ENCODE data around the gene GJA9. TPM values are rescaled to one million over a fixed set of nuclear protein-coding genes. Genes with fewer than 3 reads are reported as not detected.

The GJA9 gene
- total RNA-seq, 1 donor: not detected

DNA sequence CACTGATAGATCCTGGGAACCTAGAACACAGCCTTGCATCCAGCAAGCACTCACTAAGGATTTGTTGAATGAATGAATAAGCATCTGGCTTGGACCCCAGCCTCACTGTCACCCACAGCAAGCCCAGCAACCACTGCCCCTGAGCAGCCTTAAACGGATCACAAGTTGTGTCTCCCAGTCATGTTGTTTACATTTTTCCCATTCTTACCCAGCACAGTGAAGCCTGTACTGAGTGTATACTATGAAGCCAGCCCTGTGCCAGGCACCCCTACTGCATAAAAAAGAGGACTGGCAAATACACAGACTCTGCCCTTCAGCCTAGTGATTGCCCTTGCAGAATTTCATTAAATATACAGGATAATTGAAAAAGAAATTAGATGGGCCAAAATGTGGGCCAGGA is 52.0 kb downstream of the GJA9 start:
- H3K36me3 ChIP-seq (ENCODE audit: insufficient read depth, low read length): no peaks in the 10 kb centered on the region
- no peak overlapping the region for H2AFZ ChIP-seq (ENCODE audit: low read length)
- H3K4me2 ChIP-seq (ENCODE audit: insufficient read depth, low read length): no peak overlapping the region
- H3K27ac ChIP-seq (ENCODE audit: low read depth, low read length): no peak overlapping the region
- TF ChIP-seq CTCF (IDR thresholded peaks at IDR 0.05; ENCODE audit: extremely low read depth, low read depth, low read length): no peak
- no peaks in the 10 kb centered on the region for H4K20me1 ChIP-seq (ENCODE audit: insufficient read depth, low read length)
- H3K4me3 ChIP-seq (ENCODE audit: insufficient read depth, low read length): no peak overlapping the region
- H3K27me3 ChIP-seq (ENCODE audit: insufficient read depth, low read length): peaks cover 45% of the 10 kb centered on the region
- no peaks in the 10 kb centered on the region for H3K4me1 ChIP-seq (ENCODE audit: insufficient read depth, low read length)
- H3K9me3 ChIP-seq (ENCODE audit: low read depth, low read length): no peaks in the 10 kb centered on the region
- H3K79me2 ChIP-seq (ENCODE audit: insufficient read depth, low read length): no peaks in the 10 kb centered on the region
- no peak for DNase-seq (ENCODE audit: insufficient read length, low spot score, missing footprints)

GRCh38 chr1:38827318-38827717 is 54.1 kb downstream of the GJA9 start:
- Histone ChIP-seq H3K9me3 (ENCODE audit: low read depth, low read length) (no peaks in the 10 kb centered on the region), H3K4me1 (ENCODE audit: insufficient read depth, low read length) (no peaks in the 10 kb centered on the region), H2AFZ (ENCODE audit: low read length) (no peak overlapping the region), H4K20me1 (ENCODE audit: insufficient read depth, low read length) (no peaks in the 10 kb centered on the region), H3K79me2 (ENCODE audit: insufficient read depth, low read length) (no peaks in the 10 kb centered on the region), H3K27me3 (ENCODE audit: insufficient read depth, low read length) (peaks cover 48% of the 10 kb centered on the region), H3K4me2 (ENCODE audit: insufficient read depth, low read length) (no peak overlapping the region), H3K36me3 (ENCODE audit: insufficient read depth, low read length) (no peaks in the 10 kb centered on the region), H3K4me3 (ENCODE audit: insufficient read depth, low read length) (no peak overlapping the region), H3K27ac (ENCODE audit: low read depth, low read length) (no peak overlapping the region)
- no peak for TF ChIP-seq CTCF (IDR thresholded peaks at IDR 0.05; ENCODE audit: extremely low read depth, low read depth, low read length)
- no peak for DNase-seq (ENCODE audit: insufficient read length, low spot score, missing footprints)

- Histone ChIP-seq H3K79me2 (ENCODE audit: insufficient read depth, low read length) (no peaks in the 10 kb centered on the region), H3K4me3 (ENCODE audit: insufficient read depth, low read length) (no peak overlapping the region), H4K20me1 (ENCODE audit: insufficient read depth, low read length) (no peaks in the 10 kb centered on the region), H3K9me3 (ENCODE audit: low read depth, low read length) (no peaks in the 10 kb centered on the region), H3K27me3 (ENCODE audit: insufficient read depth, low read length) (peaks cover 48% of the 10 kb centered on the region), H3K36me3 (ENCODE audit: insufficient read depth, low read length) (no peaks in the 10 kb centered on the region), H2AFZ (ENCODE audit: low read length) (no peak overlapping the region), H3K4me2 (ENCODE audit: insufficient read depth, low read length) (no peak overlapping the region), H3K27ac (ENCODE audit: low read depth, low read length) (no peak overlapping the region), H3K4me1 (ENCODE audit: insufficient read depth, low read length) (no peaks in the 10 kb centered on the region)
- TF ChIP-seq CTCF (IDR thresholded peaks at IDR 0.05; ENCODE audit: extremely low read depth, low read depth, low read length): no peak
- DNase-seq (ENCODE audit: insufficient read length, low spot score, missing footprints): no peak
Observed at GRCh38 chr1:38826886-38827285, 54.5 kb downstream of the GJA9 start.

DNA sequence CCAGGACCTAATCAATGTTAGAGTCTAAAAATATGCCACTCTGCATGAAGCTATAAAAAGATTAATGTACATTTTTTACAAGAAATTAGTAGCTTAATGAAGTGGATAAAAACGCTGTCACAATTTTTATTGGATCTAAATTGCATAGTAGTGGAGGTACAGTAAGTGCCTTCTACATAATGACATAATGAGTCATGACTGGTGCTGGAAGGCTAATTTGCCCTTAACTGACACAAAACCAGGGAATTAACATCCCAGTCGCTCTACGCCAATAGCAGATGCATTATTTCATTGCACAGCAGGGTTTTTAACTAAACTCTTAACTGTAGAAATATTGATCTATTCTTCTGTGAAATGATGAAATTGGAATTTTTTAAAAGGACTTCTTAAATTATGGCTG is 55.1 kb downstream of the GJA9 start:
- H2AFZ ChIP-seq (ENCODE audit: low read length): no peak overlapping the region

More for the DNA sequence above, 55.1 kb downstream of the GJA9 start:
- TF ChIP-seq CTCF (IDR thresholded peaks at IDR 0.05; ENCODE audit: extremely low read depth, low read depth, low read length): no peak
- Histone ChIP-seq H3K4me2 (ENCODE audit: insufficient read depth, low read length) (no peak overlapping the region), H3K9me3 (ENCODE audit: low read depth, low read length) (no peaks in the 10 kb centered on the region), H3K4me1 (ENCODE audit: insufficient read depth, low read length) (no peaks in the 10 kb centered on the region), H3K4me3 (ENCODE audit: insufficient read depth, low read length) (no peak overlapping the region), H3K27me3 (ENCODE audit: insufficient read depth, low read length) (peaks cover 50% of the 10 kb centered on the region), H4K20me1 (ENCODE audit: insufficient read depth, low read length) (no peaks in the 10 kb centered on the region), H3K36me3 (ENCODE audit: insufficient read depth, low read length) (no peaks in the 10 kb centered on the region), H3K79me2 (ENCODE audit: insufficient read depth, low read length) (no peaks in the 10 kb centered on the region), H3K27ac (ENCODE audit: low read depth, low read length) (no peak overlapping the region)
- DNase-seq (ENCODE audit: insufficient read length, low spot score, missing footprints): no peak

Small RNA genes lying within 50 kb of the gene (small RNA-seq; reads per million reads assigned to genes)
- not detected for gene GJA9-MYCBP
- gene RNU6-605P: not detected

Other genes with a start within 250 kb of the GJA9 start
- gene RRAGC, start 21.8 kb downstream of the GJA9 start, total RNA-seq: 57.9 and 64.5 TPM in 2 replicates
- 2.1 and 2.5 TPM in 2 replicates for gene MYCBP, start 8.2 kb downstream of the GJA9 start, total RNA-seq
- gene RHBDL2, start 60.2 kb upstream of the GJA9 start, total RNA-seq: 0.59 and 0.72 TPM in 2 replicates
- 35.1 and 42.1 TPM in 2 replicates for gene AKIRIN1, start 109.7 kb upstream of the GJA9 start, total RNA-seq
- gene NDUFS5, start 144.8 kb upstream of the GJA9 start, total RNA-seq: 240 and 243 TPM in 2 replicates

Data from osteoblast (primary cell).